ENCODE measurements around the gene NMT2.

The NMT2 gene

GRCh38 chr10:15147594-15148392 lies 20.7 kb downstream of the NMT2 start:
- Mint-ChIP-seq H3K36me3 (ENCODE audit: insufficient read depth) (peaks cover 2% of the 10 kb centered on the region), H3K27me3 (no peaks in the 10 kb centered on the region), H3K4me1 (peaks cover 34% of the 10 kb centered on the region), H3K27ac (ENCODE audit: low read depth) (no peak overlapping the region), H3K9me3 (no peaks in the 10 kb centered on the region), H3K4me3 (no peak overlapping the region)
- ATAC-seq (replicated peaks; ENCODE audit: extremely low read depth, poor library complexity, severe bottlenecking) = no peak
- no peak for DNase-seq (ENCODE audit: low spot score in 2 of 2)

- H3K27me3 Mint-ChIP-seq = no peaks in the 10 kb centered on the region
- H3K4me3 Mint-ChIP-seq = no peak overlapping the region
- peaks cover 37% of the 10 kb centered on the region for H3K4me1 Mint-ChIP-seq
- DNase-seq (ENCODE audit: low spot score in 2 of 2) = no peak
- no peak for ATAC-seq (replicated peaks; ENCODE audit: extremely low read depth, poor library complexity, severe bottlenecking)
- peaks cover 4% of the 10 kb centered on the region for H3K36me3 Mint-ChIP-seq (ENCODE audit: insufficient read depth)
- no peak overlapping the region for H3K27ac Mint-ChIP-seq (ENCODE audit: low read depth)
- H3K9me3 Mint-ChIP-seq = no peaks in the 10 kb centered on the region
Observed at GRCh38 chr10:15146366-15146765, 22.1 kb downstream of the NMT2 start.

GRCh38 chr10:15144788-15145187 lies 23.7 kb downstream of the NMT2 start:
- DNase-seq (ENCODE audit: low spot score in 2 of 2) (no peak), ATAC-seq (replicated peaks; ENCODE audit: extremely low read depth, poor library complexity, severe bottlenecking) (no peak)
- Mint-ChIP-seq H3K9me3 (no peaks in the 10 kb centered on the region), H3K27ac (ENCODE audit: low read depth) (no peak overlapping the region), H3K27me3 (no peaks in the 10 kb centered on the region), H3K36me3 (ENCODE audit: insufficient read depth) (peaks cover 12% of the 10 kb centered on the region), H3K4me3 (no peak overlapping the region), H3K4me1 (peaks cover 40% of the 10 kb centered on the region)

- peaks cover 19% of the 10 kb centered on the region for H3K36me3 Mint-ChIP-seq (ENCODE audit: insufficient read depth)
- H3K4me3 Mint-ChIP-seq = no peak overlapping the region
- DNase-seq (ENCODE audit: low spot score in 2 of 2) (no peak), ATAC-seq (replicated peaks; ENCODE audit: extremely low read depth, poor library complexity, severe bottlenecking) (no peak)
- no peaks in the 10 kb centered on the region for H3K9me3 Mint-ChIP-seq
- peaks cover 43% of the 10 kb centered on the region for H3K4me1 Mint-ChIP-seq
- H3K27me3 Mint-ChIP-seq = no peaks in the 10 kb centered on the region
- peak overlapping the region; percentile 78 for H3K27ac Mint-ChIP-seq (ENCODE audit: low read depth)
Observed at GRCh38 chr10:15141136-15142054, 27.1 kb downstream of the NMT2 start.

- no peak overlapping the region for H3K4me3 Mint-ChIP-seq
- H3K27me3 Mint-ChIP-seq = no peaks in the 10 kb centered on the region
- ATAC-seq (replicated peaks; ENCODE audit: extremely low read depth, poor library complexity, severe bottlenecking) (no peak), DNase-seq (ENCODE audit: low spot score in 2 of 2) (no peak)
- peaks cover 18% of the 10 kb centered on the region for H3K36me3 Mint-ChIP-seq (ENCODE audit: insufficient read depth)
- peak overlapping the region; percentile 78 for H3K27ac Mint-ChIP-seq (ENCODE audit: low read depth)
- no peaks in the 10 kb centered on the region for H3K9me3 Mint-ChIP-seq
- H3K4me1 Mint-ChIP-seq = peaks cover 36% of the 10 kb centered on the region
Observed at GRCh38 chr10:15140698-15141097, 27.8 kb downstream of the NMT2 start.

GRCh38 chr10:15137636-15138035 lies 30.9 kb downstream of the NMT2 start:
- H3K27me3 Mint-ChIP-seq = no peaks in the 10 kb centered on the region
- H3K4me3 Mint-ChIP-seq = no peak overlapping the region
- peak overlapping the region; percentile 38 for H3K27ac Mint-ChIP-seq (ENCODE audit: low read depth)
- DNase-seq (ENCODE audit: low spot score in 2 of 2) = no peak
- H3K9me3 Mint-ChIP-seq = no peaks in the 10 kb centered on the region
- H3K4me1 Mint-ChIP-seq = peaks cover 21% of the 10 kb centered on the region
- peaks cover 42% of the 10 kb centered on the region for H3K36me3 Mint-ChIP-seq (ENCODE audit: insufficient read depth)
- no peak for ATAC-seq (replicated peaks; ENCODE audit: extremely low read depth, poor library complexity, severe bottlenecking)

GRCh38 chr10:15137036-15137359 lies 31.5 kb downstream of the NMT2 start:
- H3K36me3 Mint-ChIP-seq (ENCODE audit: insufficient read depth) = peaks cover 45% of the 10 kb centered on the region
- no peak for ATAC-seq (replicated peaks; ENCODE audit: extremely low read depth, poor library complexity, severe bottlenecking)
- peak overlapping the region; percentile 38 for H3K27ac Mint-ChIP-seq (ENCODE audit: low read depth)
- H3K27me3 Mint-ChIP-seq = no peaks in the 10 kb centered on the region
- no peak overlapping the region for H3K4me3 Mint-ChIP-seq
- no peak for DNase-seq (ENCODE audit: low spot score in 2 of 2)
- no peaks in the 10 kb centered on the region for H3K9me3 Mint-ChIP-seq
- peaks cover 16% of the 10 kb centered on the region for H3K4me1 Mint-ChIP-seq

GRCh38 chr10:15136129-15137035 lies 32.1 kb downstream of the NMT2 start:
- Mint-ChIP-seq H3K9me3 (no peaks in the 10 kb centered on the region), H3K27me3 (no peaks in the 10 kb centered on the region), H3K4me3 (no peak overlapping the region), H3K36me3 (ENCODE audit: insufficient read depth) (peaks cover 48% of the 10 kb centered on the region), H3K27ac (ENCODE audit: low read depth) (peak overlapping the region; percentile 88), H3K4me1 (peaks cover 10% of the 10 kb centered on the region)
- ATAC-seq (replicated peaks; ENCODE audit: extremely low read depth, poor library complexity, severe bottlenecking) = no peak
- DNase-seq (ENCODE audit: low spot score in 2 of 2) = no peak

- H3K27me3 Mint-ChIP-seq = no peaks in the 10 kb centered on the region
- H3K4me3 Mint-ChIP-seq = no peak overlapping the region
- peaks cover 73% of the 10 kb centered on the region for H3K36me3 Mint-ChIP-seq (ENCODE audit: insufficient read depth)
- peak overlapping the region; percentile 46 for H3K27ac Mint-ChIP-seq (ENCODE audit: low read depth)
- DNase-seq (ENCODE audit: low spot score in 2 of 2) = no peak
- no peaks in the 10 kb centered on the region for H3K9me3 Mint-ChIP-seq
- ATAC-seq (replicated peaks; ENCODE audit: extremely low read depth, poor library complexity, severe bottlenecking) = no peak
- H3K4me1 Mint-ChIP-seq = no peaks in the 10 kb centered on the region
Observed at GRCh38 chr10:15131330-15131729, 37.2 kb downstream of the NMT2 start.

- Mint-ChIP-seq H3K4me3 (no peak overlapping the region), H3K36me3 (ENCODE audit: insufficient read depth) (peaks cover 48% of the 10 kb centered on the region), H3K4me1 (peaks cover 9% of the 10 kb centered on the region), H3K27me3 (no peaks in the 10 kb centered on the region), H3K9me3 (no peaks in the 10 kb centered on the region), H3K27ac (ENCODE audit: low read depth) (no peak overlapping the region)
- ATAC-seq (replicated peaks; ENCODE audit: extremely low read depth, poor library complexity, severe bottlenecking) (no peak), DNase-seq (ENCODE audit: low spot score in 2 of 2) (no peak)
Observed at GRCh38 chr10:15124908-15125307, 43.6 kb downstream of the NMT2 start.

- peaks cover 46% of the 10 kb centered on the region for H3K36me3 Mint-ChIP-seq (ENCODE audit: insufficient read depth)
- DNase-seq (ENCODE audit: low spot score in 2 of 2) (no peak), ATAC-seq (replicated peaks; ENCODE audit: extremely low read depth, poor library complexity, severe bottlenecking) (no peak)
- H3K4me1 Mint-ChIP-seq = peaks cover 9% of the 10 kb centered on the region
- H3K27me3 Mint-ChIP-seq = no peaks in the 10 kb centered on the region
- peak overlapping the region; percentile 78 for H3K27ac Mint-ChIP-seq (ENCODE audit: low read depth)
- no peak overlapping the region for H3K4me3 Mint-ChIP-seq
- H3K9me3 Mint-ChIP-seq = no peaks in the 10 kb centered on the region
Observed at GRCh38 chr10:15124190-15124589, 44.3 kb downstream of the NMT2 start.

GRCh38 chr10:15123749-15124184 lies 44.7 kb downstream of the NMT2 start:
- H3K9me3 Mint-ChIP-seq = no peaks in the 10 kb centered on the region
- peaks cover 46% of the 10 kb centered on the region for H3K36me3 Mint-ChIP-seq (ENCODE audit: insufficient read depth)
- H3K4me3 Mint-ChIP-seq = no peak overlapping the region
- H3K4me1 Mint-ChIP-seq = peaks cover 9% of the 10 kb centered on the region
- DNase-seq (ENCODE audit: low spot score in 2 of 2) (no peak), ATAC-seq (replicated peaks; ENCODE audit: extremely low read depth, poor library complexity, severe bottlenecking) (no peak)
- peak overlapping the region; percentile 78 for H3K27ac Mint-ChIP-seq (ENCODE audit: low read depth)
- no peaks in the 10 kb centered on the region for H3K27me3 Mint-ChIP-seq
